Suprapubic skin (tissue), 4 donors: ENCODE measurements around the gene PKM.

Experiments
- POLR2A ChIP-seq, 2 donors: fragments of 450-650 bp; IDR thresholded peaks; one replicate each; pipeline ENCODE4 v1.6.1; 2017; ENCODE audit warnings: antibody characterized with exemption in 2 of 2, mild to moderate bottlenecking in 2 of 2, moderate library complexity in 2 of 2
- POLR2AphosphoS5 ChIP-seq, 3 donors: sonication (generic); formaldehyde crosslinking; IDR thresholded peaks; one replicate each; pipeline ENCODE4 v1.6.1; 2017; ENCODE audit warnings: antibody characterized with exemption in 3 of 3
- TF ChIP-seq, protein P1 (sequence below), 2 donors: fragments of 200-600 bp in 1 of 2; fragments of 450-650 bp in 1 of 2; sonication (generic) in 1 of 2; IDR thresholded peaks; one replicate each; pipeline ENCODE4 v1.5.1; 2016 to 2019; ENCODE audit warnings: antibody characterized with exemption in 2 of 2, mild to moderate bottlenecking in 1 of 2, moderate library complexity in 1 of 2

DNA sequence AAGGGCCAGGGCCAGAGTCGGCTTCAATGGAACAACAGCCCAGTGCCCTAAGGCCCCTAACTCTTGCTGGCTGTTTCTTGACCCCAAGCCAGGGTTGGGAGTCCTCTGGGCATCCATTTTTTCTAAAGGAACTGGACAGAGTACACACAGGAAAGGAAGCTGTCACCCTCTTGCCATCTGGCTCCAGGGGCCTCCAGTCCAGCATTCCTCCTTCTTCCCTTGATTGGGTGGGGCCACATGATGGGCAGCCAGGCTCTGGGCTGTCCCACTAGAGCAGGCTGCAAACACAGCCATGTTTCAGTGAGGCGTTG, 31.8 kb downstream of the PKM start:
- TF ChIP-seq, protein P1, sequence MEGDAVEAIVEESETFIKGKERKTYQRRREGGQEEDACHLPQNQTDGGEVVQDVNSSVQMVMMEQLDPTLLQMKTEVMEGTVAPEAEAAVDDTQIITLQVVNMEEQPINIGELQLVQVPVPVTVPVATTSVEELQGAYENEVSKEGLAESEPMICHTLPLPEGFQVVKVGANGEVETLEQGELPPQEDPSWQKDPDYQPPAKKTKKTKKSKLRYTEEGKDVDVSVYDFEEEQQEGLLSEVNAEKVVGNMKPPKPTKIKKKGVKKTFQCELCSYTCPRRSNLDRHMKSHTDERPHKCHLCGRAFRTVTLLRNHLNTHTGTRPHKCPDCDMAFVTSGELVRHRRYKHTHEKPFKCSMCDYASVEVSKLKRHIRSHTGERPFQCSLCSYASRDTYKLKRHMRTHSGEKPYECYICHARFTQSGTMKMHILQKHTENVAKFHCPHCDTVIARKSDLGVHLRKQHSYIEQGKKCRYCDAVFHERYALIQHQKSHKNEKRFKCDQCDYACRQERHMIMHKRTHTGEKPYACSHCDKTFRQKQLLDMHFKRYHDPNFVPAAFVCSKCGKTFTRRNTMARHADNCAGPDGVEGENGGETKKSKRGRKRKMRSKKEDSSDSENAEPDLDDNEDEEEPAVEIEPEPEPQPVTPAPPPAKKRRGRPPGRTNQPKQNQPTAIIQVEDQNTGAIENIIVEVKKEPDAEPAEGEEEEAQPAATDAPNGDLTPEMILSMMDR (IDR thresholded peaks at IDR 0.05): no peak
- TF ChIP-seq POLR2AphosphoS5 (IDR thresholded peaks at IDR 0.05): no peak
- TF ChIP-seq POLR2A (IDR thresholded peaks at IDR 0.05): no peak
